Measurements from ENCODE around the gene SRSF4.
A peak's percentile ranks its signal among the peaks of the same experiment; 100 is the strongest.

Gene SRSF4

GRCh38 chr1:29171089-29171488 lies 10.6 kb downstream of the SRSF4 start:
- Histone ChIP-seq H3K79me2 (ENCODE audit: control insufficient read depth, insufficient read depth, low read length, poor library complexity) (peaks cover 10% of the 10 kb centered on the region), H3K9me3 (ENCODE audit: insufficient read depth, low read depth, low read length) (no peaks in the 10 kb centered on the region), H2BK12ac (ENCODE audit: low read length) (no peak overlapping the region), H3K27me3 (ENCODE audit: insufficient read depth, low read length) (no peaks in the 10 kb centered on the region), H2AFZ (ENCODE audit: insufficient read depth, low read length, poor library complexity) (no peak overlapping the region), H4K91ac (ENCODE audit: low read depth, low read length) (no peak overlapping the region), H2BK120ac (ENCODE audit: insufficient read depth, low read length, poor library complexity) (no peak overlapping the region), H3K4me2 (ENCODE audit: low read length) (no peak overlapping the region), H3K23ac (ENCODE audit: low read length) (no peak overlapping the region), H2AK5ac (ENCODE audit: low read length) (no peak overlapping the region), H4K12ac (ENCODE audit: low read depth, low read length) (no peak overlapping the region), H3K79me1 (ENCODE audit: low read length) (no peaks in the 10 kb centered on the region), H3K4me3 (ENCODE audit: low read depth, low read length) (no peak overlapping the region), H3K36me3 (ENCODE audit: control insufficient read depth in 1 of 2, insufficient read depth in 2 of 2, low read length in 2 of 2) (peaks cover 6 to 14% of the 10 kb centered on the region in 2 experiments), H3K4me1 (ENCODE audit: control insufficient read depth in 1 of 2, insufficient read depth in 2 of 2, low read length in 2 of 2) (peaks cover 0 to 5% of the 10 kb centered on the region in 2 experiments), H4K8ac (ENCODE audit: low read depth, low read length) (no peak overlapping the region), H3K4ac (ENCODE audit: low read depth, low read length) (peak overlapping the region; percentile 87), H3K27ac (ENCODE audit: low read depth, low read length) (no peak overlapping the region), H3K18ac (ENCODE audit: low read length) (no peak overlapping the region), H2BK5ac (ENCODE audit: low read depth, low read length, poor library complexity) (no peak overlapping the region), H3K9ac (ENCODE audit: low read length) (no peak overlapping the region), H3K14ac (ENCODE audit: low read length) (no peak overlapping the region)
- DNase-seq = no peak
- WGBS (ENCODE audit: extremely low coverage, insufficient coverage, insufficient read length) = no CpG with 5 or more reads among the region's 3 CpGs

- WGBS (ENCODE audit: extremely low coverage, insufficient coverage, insufficient read length) = no CpG with 5 or more reads among the region's 3 CpGs
Observed at GRCh38 chr1:29169976-29170375, 11.7 kb downstream of the SRSF4 start.

GRCh38 chr1:29167904-29168303 lies 13.8 kb downstream of the SRSF4 start:
- H2AFZ ChIP-seq (ENCODE audit: insufficient read depth, low read length, poor library complexity) = no peak overlapping the region
- H2AK5ac ChIP-seq (ENCODE audit: low read length) = no peak overlapping the region
- H2BK120ac ChIP-seq (ENCODE audit: insufficient read depth, low read length, poor library complexity) = no peak overlapping the region
- H3K27me3 ChIP-seq (ENCODE audit: insufficient read depth, low read length) = no peaks in the 10 kb centered on the region
- peak overlapping the region; percentile 46 for H3K4ac ChIP-seq (ENCODE audit: low read depth, low read length)
- H3K27ac ChIP-seq (ENCODE audit: low read depth, low read length) = no peak overlapping the region
- no peak overlapping the region for H3K4me3 ChIP-seq (ENCODE audit: low read depth, low read length)
- no peak overlapping the region for H2BK12ac ChIP-seq (ENCODE audit: low read length)
- no peaks in the 10 kb centered on the region for H3K9me3 ChIP-seq (ENCODE audit: insufficient read depth, low read depth, low read length)
- H3K4me1 ChIP-seq (ENCODE audit: control insufficient read depth in 1 of 2, insufficient read depth in 2 of 2, low read length in 2 of 2) = peaks cover 4 to 12% of the 10 kb centered on the region in 2 experiments
- H3K14ac ChIP-seq (ENCODE audit: low read length) = no peak overlapping the region
- H3K9ac ChIP-seq (ENCODE audit: low read length) = no peak overlapping the region
- peaks cover 7 to 23% of the 10 kb centered on the region in 2 experiments for H3K36me3 ChIP-seq (ENCODE audit: control insufficient read depth in 1 of 2, insufficient read depth in 2 of 2, low read length in 2 of 2)
- H3K23ac ChIP-seq (ENCODE audit: low read length) = no peak overlapping the region
- no peak for DNase-seq
- peaks cover 8% of the 10 kb centered on the region for H3K79me2 ChIP-seq (ENCODE audit: control insufficient read depth, insufficient read depth, low read length, poor library complexity)
- H3K18ac ChIP-seq (ENCODE audit: low read length) = no peak overlapping the region
- H3K79me1 ChIP-seq (ENCODE audit: low read length) = peaks cover 3% of the 10 kb centered on the region
- H4K91ac ChIP-seq (ENCODE audit: low read depth, low read length) = no peak overlapping the region
- H4K8ac ChIP-seq (ENCODE audit: low read depth, low read length) = no peak overlapping the region
- H4K12ac ChIP-seq (ENCODE audit: low read depth, low read length) = no peak overlapping the region
- no peak overlapping the region for H3K4me2 ChIP-seq (ENCODE audit: low read length)
- WGBS (ENCODE audit: extremely low coverage, insufficient coverage, insufficient read length) = no CpG with 5 or more reads among the region's 9 CpGs
- no peak overlapping the region for H2BK5ac ChIP-seq (ENCODE audit: low read depth, low read length, poor library complexity)

More at GRCh38 chr1:29169976-29170375, 11.7 kb downstream of the SRSF4 start:
- no peak overlapping the region for H3K4me3 ChIP-seq (ENCODE audit: low read depth, low read length)
- no peak overlapping the region for H2BK12ac ChIP-seq (ENCODE audit: low read length)
- H3K4me2 ChIP-seq (ENCODE audit: low read length) = no peak overlapping the region
- no peak overlapping the region for H2BK5ac ChIP-seq (ENCODE audit: low read depth, low read length, poor library complexity)
- no peak overlapping the region for H2AK5ac ChIP-seq (ENCODE audit: low read length)
- no peak overlapping the region for H4K8ac ChIP-seq (ENCODE audit: low read depth, low read length)
- H3K36me3 ChIP-seq (ENCODE audit: control insufficient read depth in 1 of 2, insufficient read depth in 2 of 2, low read length in 2 of 2) = peaks cover 8 to 21% of the 10 kb centered on the region in 2 experiments
- no peaks in the 10 kb centered on the region for H3K27me3 ChIP-seq (ENCODE audit: insufficient read depth, low read length)
- no peak overlapping the region for H4K12ac ChIP-seq (ENCODE audit: low read depth, low read length)
- H3K14ac ChIP-seq (ENCODE audit: low read length) = no peak overlapping the region
- no peaks in the 10 kb centered on the region for H3K9me3 ChIP-seq (ENCODE audit: insufficient read depth, low read depth, low read length)
- H3K4me1 ChIP-seq (ENCODE audit: control insufficient read depth in 1 of 2, insufficient read depth in 2 of 2, low read length in 2 of 2) = peaks cover 4 to 12% of the 10 kb centered on the region in 2 experiments
- H2AFZ ChIP-seq (ENCODE audit: insufficient read depth, low read length, poor library complexity) = no peak overlapping the region
- peaks cover 11% of the 10 kb centered on the region for H3K79me2 ChIP-seq (ENCODE audit: control insufficient read depth, insufficient read depth, low read length, poor library complexity)
- no peak overlapping the region for H3K9ac ChIP-seq (ENCODE audit: low read length)
- H2BK120ac ChIP-seq (ENCODE audit: insufficient read depth, low read length, poor library complexity) = no peak overlapping the region
- no peak overlapping the region for H3K23ac ChIP-seq (ENCODE audit: low read length)
- no peak overlapping the region for H3K27ac ChIP-seq (ENCODE audit: low read depth, low read length)
- no peak for DNase-seq
- peaks cover 3% of the 10 kb centered on the region for H3K79me1 ChIP-seq (ENCODE audit: low read length)
- no peak overlapping the region for H3K18ac ChIP-seq (ENCODE audit: low read length)
- peak overlapping the region; percentile 91 for H3K4ac ChIP-seq (ENCODE audit: low read depth, low read length)
- no peak overlapping the region for H4K91ac ChIP-seq (ENCODE audit: low read depth, low read length)

- Histone ChIP-seq H3K27ac (ENCODE audit: low read depth, low read length) (no peak overlapping the region), H4K12ac (ENCODE audit: low read depth, low read length) (no peak overlapping the region), H3K27me3 (ENCODE audit: insufficient read depth, low read length) (no peaks in the 10 kb centered on the region), H2BK120ac (ENCODE audit: insufficient read depth, low read length, poor library complexity) (no peak overlapping the region), H2AFZ (ENCODE audit: insufficient read depth, low read length, poor library complexity) (no peak overlapping the region), H3K36me3 (ENCODE audit: control insufficient read depth in 1 of 2, insufficient read depth in 2 of 2, low read length in 2 of 2) (peaks cover 9 to 26% of the 10 kb centered on the region in 2 experiments), H2BK5ac (ENCODE audit: low read depth, low read length, poor library complexity) (no peak overlapping the region), H3K18ac (ENCODE audit: low read length) (no peak overlapping the region), H2BK12ac (ENCODE audit: low read length) (no peak overlapping the region), H4K91ac (ENCODE audit: low read depth, low read length) (no peak overlapping the region), H3K23ac (ENCODE audit: low read length) (no peak overlapping the region), H3K79me1 (ENCODE audit: low read length) (peaks cover 3% of the 10 kb centered on the region), H3K4me3 (ENCODE audit: low read depth, low read length) (no peak overlapping the region), H3K9ac (ENCODE audit: low read length) (no peak overlapping the region), H3K14ac (ENCODE audit: low read length) (no peak overlapping the region), H3K9me3 (ENCODE audit: insufficient read depth, low read depth, low read length) (no peaks in the 10 kb centered on the region), H4K8ac (ENCODE audit: low read depth, low read length) (no peak overlapping the region), H3K4me1 (ENCODE audit: control insufficient read depth in 1 of 2, insufficient read depth in 2 of 2, low read length in 2 of 2) (peaks cover 4 to 12% of the 10 kb centered on the region in 2 experiments), H3K4ac (ENCODE audit: low read depth, low read length) (peak overlapping the region; percentile 57), H3K79me2 (ENCODE audit: control insufficient read depth, insufficient read depth, low read length, poor library complexity) (peaks cover 8% of the 10 kb centered on the region), H3K4me2 (ENCODE audit: low read length) (no peak overlapping the region), H2AK5ac (ENCODE audit: low read length) (no peak overlapping the region)
- WGBS (ENCODE audit: extremely low coverage, insufficient coverage, insufficient read length) = no CpG with 5 or more reads among the region's 9 CpGs
- no peak for DNase-seq
Observed at GRCh38 chr1:29166291-29166878, 15.3 kb downstream of the SRSF4 start.
